H1 (cell line): ENCODE results near the gene OR1M1. TPM values are rescaled to one million over a fixed set of nuclear protein-coding genes. Genes with fewer than 3 reads are reported as not detected.

ENCODE experiments used
- BACH1 ChIP-seq: IDR thresholded peaks from 2 replicates; pipeline ENCODE4 v1.6.1; 2012; ENCODE audit warnings: low read length, improper control_type of control experiment
- CBX8 ChIP-seq: fragments of 300-800, 300-1000 bp; sonication (generic); IDR thresholded peaks from 2 replicates; pipeline ENCODE4 v1.7.1; 2016; ENCODE audit warnings: low read depth, low read length, borderline replicate concordance
- FOSL1 ChIP-seq: IDR thresholded peaks from 2 replicates; pipeline ENCODE4 v1.6.1; 2011; ENCODE audit warnings: mild to moderate bottlenecking, low read depth, low read length, moderate library complexity; ENCODE audit not compliant: insufficient read depth
- TEAD4 ChIP-seq: IDR thresholded peaks from 2 replicates; pipeline ENCODE4 v1.6.1; 2012; ENCODE audit warnings: low read depth, low read length, inconsistent platforms, mixed read lengths
- polyA plus RNA-seq, 7 experiments: library from polyadenylated mRNA; depleted of rRNA in 3 of 7; stranded (reverse) in 5 of 7; unstranded in 2 of 7; fragments of >200 nt in 5 of 7; fragments of 200-250 nt in 2 of 7; gene quantifications; 1 replicate in 5 of 7; 2 replicates in 1 of 7; 4 replicates in 1 of 7; pipeline versions ENCODE4 v1.2.1 to v1.2.3, GENCODE V29; 2011 to 2013; ENCODE audit warnings: missing spikeins in 2 of 7, mixed read lengths in 2 of 7
- total RNA-seq: library from RNA; stranded (reverse); fragmentation: NEBNext Ultra II Directional; extraction: Animal tissue kit (Norgen Biotek cat#: 25700); gene quantifications from 2 replicates; pipeline ENCODE4 v1.2.1, GENCODE V29; 2021

The OR1M1 gene
- total and polyA plus RNA-seq, 2 of the 8 experiments (the other 6 are each of a cell fraction or from before 2014, with no cell fraction given) = 0.12 TPM; not detected in 1

GRCh38 chr19:9126900-9127405, 40.1 kb downstream of the OR1M1 start, which contains the start of gene OR7G3 (continued):
- TF ChIP-seq FOSL1 = no peak
- TF ChIP-seq CBX8 = no peak
- TF ChIP-seq TEAD4 = no peak
- no peak for TF ChIP-seq BACH1
- TF ChIP-seq, all 59 proteins: peak for 0
